GM21526 (cell line): ENCODE measurements around the gene LRRC14B.
A peak's percentile ranks its signal among the peaks of the same experiment; 100 is the strongest.
"Not testable (repeated sequence)": the region's sequence is repeated elsewhere in the genome, so short reads cannot be mapped to it uniquely, and the experiment has no call there.

Experiments used
- ATAC-seq: cut with Tn5 transposase; IDR thresholded peaks from one replicate; pipeline ENCODE4 v1.9.1; 2021; ENCODE audit warnings: moderate library complexity; ENCODE audit not compliant: unreplicated experiment, low FRiP score

Gene LRRC14B

DNA sequence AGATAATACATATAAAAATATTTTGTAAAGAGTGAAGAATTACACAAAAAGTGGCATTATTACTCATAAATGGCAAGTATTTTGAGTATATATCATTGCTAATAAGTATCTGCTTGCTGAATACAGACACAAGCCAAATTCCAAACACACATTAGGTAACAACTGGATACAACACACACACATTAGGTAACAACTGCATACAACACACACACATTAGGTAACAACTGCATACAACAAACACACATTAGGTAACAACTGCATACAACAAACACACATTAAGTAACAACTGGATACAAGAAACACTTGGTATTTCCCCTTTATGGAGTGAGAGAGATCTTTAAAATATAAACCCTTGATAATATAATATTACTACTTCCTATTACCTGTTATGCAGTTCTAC is 13.2 kb downstream of the LRRC14B start:
- no peak for ATAC-seq

DNA sequence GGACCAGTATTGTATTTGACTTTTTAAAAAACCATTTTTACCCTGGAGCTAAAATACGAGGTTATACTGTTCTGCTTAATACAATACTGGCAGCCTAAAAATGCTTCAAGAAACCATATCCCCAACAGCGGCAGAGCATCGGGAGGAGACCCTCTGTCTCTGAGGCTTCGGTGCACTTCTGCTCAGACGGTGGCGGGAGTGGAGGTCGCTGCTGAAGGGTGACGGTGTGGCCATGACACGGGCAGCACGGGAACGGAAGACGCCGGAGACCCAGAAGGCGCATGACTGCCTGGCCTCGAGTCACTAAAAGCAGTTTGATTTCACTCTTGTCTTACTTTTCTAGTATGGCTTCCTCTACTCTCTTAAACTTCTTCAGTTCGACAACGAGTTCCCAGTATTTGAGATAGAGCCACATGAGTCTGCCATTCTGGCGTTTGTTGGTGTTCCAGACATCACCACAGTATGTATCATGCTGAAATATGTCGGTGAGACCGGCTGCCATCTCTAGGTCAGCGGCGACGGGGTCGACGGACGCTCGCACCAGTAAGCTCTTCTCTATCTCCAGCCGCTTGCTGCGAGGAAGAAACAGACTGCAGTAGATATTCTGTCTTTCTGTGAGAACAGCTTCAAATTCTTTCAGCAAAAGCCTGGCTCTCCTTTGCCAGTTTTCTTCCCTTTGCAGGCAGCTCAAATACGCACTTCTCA is 13.8 kb downstream of the LRRC14B start:
- no peak for ATAC-seq

DNA sequence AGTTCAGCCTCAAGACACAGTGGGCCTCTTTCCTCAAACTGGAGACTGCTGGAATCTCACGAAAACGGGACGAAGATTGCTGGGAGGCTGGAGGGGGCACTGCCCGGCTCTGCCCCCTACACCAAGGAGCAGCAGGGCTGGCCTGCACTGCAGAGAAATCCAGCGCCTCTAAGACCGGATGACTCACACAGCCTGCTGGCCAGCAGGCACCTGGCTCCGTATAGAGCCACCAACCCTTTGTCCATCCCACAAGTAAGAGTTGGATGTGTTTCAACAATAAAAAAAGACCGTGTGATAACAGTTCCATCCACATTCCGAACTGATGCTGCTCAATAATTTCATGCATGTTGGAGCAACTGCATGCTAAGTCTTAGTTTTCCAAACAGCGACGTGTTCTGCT is 15.1 kb downstream of the LRRC14B start:
- ATAC-seq = no peak

DNA sequence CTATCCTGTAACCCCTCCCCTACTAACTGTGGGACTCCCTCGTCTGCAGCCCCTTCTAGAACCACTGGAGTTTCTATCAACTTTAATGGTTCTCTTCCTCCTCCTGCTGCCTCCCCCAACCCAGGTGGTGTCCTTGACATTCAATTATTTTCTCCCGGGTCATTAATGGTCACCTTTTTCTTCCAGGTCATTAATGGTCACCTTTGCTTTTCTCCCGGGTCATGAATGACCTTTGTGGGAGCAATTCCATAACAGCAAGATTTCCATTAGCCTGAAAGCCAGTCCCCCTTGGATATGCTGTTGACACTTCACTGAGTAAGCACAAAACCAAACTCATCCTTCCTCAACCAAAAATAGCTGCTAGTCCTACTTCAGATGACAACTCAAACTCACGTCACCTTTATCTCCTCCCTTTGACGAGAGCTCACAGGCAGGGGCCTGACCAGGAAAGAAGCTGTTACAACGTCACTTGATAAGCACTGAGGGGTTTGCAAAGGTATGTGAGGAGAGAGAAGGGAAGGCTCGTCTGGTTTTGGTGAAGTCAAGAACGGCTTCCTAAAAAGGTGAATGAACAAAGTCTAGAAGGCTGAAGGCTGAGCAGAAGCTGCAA is 15.7 kb downstream of the LRRC14B start:
- no peak for ATAC-seq

DNA sequence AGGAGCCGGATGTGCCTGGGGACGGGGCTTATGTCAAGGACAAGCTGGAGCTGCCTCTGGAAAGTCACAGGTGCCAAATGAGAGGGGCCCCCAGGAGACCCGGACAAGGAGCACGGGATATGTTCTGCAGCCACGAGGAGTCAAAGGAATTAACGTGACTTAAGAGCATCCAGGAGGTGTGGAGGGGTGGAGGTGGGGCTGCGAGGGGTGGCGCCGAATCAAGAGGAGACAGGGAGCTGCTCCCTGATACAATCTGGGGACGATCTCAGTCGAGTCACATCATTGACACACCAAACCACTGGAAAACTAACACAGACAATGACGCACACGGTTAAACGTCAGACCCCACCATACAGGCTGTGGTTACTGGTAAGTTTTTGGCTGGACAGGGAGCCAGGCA is 16.3 kb downstream of the LRRC14B start:
- no peak for ATAC-seq

DNA sequence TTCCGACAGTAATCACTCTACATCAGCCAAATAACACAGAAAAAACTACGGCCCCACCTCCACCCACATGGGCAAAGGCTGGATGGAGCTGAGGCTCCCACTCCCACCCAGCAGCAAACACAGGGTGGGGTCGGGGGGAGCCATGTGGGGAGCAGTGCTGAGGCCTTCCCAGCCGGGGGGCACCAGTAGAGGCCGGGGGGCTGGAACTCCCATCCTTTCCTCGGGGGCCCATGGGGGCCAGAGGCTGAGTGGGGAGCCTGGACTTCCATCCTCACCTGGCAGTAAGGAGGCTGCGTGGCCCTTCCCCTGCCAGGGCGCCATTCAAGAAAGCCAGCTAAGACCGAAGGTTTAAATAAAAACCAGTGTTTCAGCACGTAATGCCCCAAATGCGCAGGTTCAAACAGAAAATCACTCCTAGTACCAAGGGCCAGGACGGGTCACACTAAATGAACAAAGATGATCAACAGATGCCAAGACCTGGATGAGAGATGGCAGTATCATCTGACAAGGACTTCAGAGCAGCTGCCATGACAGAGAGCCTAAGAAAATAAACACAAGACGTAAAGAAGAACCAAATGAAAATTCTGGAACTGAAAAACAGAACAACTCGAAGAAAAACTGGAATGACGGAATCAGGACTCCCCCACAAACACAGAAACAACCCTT is 17.3 kb downstream of the LRRC14B start:
- no peak for ATAC-seq

DNA sequence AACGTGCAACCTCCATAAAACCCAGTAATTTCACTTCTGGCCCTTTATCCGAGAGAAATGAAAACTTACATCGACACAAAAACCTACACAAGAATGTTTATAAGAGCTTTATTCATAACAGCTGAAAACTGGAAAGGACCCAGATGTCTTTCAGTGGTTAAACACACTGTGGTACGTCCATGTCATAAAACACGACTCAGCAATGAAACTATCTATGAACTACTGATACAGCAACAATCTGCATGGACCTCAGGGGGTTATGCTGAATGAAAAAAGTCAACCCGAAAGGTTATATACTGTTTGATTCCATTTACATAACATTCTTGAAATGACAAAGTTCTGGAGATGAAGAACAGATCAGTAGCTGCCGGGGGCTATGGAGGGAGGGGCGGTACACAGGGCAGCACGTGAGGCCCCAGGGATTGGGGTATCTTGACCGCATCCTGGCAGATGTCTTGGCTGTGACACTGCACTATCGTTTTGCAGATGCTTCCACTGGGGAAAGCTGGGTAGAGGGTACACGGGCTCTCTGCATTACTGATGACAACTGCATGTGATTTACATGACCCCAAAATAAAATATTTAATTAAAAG is 22.6 kb downstream of the LRRC14B start:
- ATAC-seq = no peak

DNA sequence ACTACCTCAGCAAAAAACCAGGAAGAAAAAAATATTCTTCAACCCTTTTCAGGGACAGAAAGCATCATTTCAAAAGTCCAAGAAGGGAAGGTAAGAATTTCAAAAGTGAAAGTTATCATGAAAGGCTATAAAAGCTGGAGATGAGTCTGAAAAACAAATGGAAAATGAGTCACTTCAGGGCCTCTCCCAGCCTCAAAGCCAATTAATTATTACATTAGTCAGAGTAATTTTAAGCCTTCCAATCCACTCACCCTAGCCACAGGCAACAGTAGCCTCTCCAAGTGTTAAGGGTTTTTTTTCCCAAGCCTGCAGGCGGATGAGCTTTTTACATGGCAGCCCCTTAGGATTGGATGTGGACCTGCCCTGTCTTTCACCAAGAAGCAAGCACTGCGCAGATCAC is 24.0 kb downstream of the LRRC14B start:
- ATAC-seq = not testable (repeated sequence)

DNA sequence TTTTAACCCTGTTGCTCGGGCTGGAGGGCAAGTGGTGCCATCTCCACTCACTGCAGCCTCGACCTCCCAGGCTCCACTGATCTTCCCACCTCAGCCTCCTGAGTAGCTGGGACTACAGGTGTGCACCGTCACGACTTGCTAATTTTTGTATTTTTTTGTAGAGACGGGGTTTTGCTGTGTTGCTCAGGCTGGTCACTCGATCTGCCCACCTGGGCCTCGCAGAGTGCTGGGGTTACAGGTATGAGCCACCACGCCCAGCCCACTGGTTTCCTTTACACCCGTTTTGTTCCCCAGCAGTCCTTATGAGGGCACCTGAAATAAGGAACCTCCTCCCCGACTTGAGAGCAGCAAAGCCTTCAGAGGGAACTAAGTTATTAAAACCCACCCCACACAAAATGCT is 24.8 kb downstream of the LRRC14B start:
- not testable (repeated sequence) for ATAC-seq

DNA sequence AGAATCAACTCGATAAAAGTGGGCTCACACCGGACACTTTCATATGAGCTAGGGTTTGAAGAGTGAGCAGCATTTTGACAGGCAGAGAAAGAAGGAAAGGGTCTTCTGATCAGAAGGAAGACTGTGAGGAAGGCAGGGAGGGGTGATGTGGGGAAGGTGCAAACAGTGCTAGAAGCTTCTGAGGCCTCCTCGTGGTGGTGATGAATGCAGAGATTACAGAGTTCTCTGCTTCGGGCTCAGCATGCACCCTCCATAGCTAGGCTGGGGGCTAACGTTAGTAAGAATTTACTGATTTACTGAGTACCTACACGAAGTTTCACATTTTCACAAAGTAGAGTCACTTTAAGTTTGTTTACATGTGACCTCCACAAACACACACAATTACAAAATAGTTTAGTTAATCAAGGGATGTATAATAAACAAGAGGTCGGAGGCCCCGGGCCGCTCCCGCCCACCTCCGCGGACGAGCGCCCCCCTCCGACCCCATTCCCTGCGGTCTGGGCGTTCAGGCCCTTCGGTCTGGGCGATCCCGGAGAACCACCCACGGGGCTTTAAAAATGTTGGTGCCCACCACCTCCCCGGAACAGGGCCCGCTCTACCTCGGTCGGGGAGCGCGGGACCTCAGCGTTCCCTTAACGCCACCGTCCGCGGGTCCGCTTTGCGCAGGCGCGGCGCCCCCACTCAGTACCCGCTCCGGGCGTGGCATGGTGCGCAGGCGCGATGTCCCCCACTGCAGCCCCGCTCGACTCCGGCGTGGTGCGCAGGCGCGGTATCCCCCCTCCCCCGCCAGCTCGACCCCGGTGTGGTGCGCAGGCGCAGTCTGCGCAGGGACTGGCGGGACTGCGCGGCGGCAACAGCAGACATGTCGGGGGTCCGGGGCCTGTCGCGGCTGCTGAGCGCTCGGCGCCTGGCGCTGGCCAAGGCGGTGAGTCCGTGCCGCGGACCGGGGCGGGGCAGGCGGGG is 26.5 kb downstream of the LRRC14B start, which contains the start of the genes CCDC127 and SDHA:
Gene CCDC127, minus strand, starts transcription at position 660 of the 963 bp plus-strand sequence. CDS start 1,304 bp downstream, outside the sequence.
Gene SDHA, plus strand, starts transcription at position 827 of the 963 bp plus-strand sequence. Its CDS starts 36 bp downstream, at position 863.
- ATAC-seq = peak; percentile 80

DNA sequence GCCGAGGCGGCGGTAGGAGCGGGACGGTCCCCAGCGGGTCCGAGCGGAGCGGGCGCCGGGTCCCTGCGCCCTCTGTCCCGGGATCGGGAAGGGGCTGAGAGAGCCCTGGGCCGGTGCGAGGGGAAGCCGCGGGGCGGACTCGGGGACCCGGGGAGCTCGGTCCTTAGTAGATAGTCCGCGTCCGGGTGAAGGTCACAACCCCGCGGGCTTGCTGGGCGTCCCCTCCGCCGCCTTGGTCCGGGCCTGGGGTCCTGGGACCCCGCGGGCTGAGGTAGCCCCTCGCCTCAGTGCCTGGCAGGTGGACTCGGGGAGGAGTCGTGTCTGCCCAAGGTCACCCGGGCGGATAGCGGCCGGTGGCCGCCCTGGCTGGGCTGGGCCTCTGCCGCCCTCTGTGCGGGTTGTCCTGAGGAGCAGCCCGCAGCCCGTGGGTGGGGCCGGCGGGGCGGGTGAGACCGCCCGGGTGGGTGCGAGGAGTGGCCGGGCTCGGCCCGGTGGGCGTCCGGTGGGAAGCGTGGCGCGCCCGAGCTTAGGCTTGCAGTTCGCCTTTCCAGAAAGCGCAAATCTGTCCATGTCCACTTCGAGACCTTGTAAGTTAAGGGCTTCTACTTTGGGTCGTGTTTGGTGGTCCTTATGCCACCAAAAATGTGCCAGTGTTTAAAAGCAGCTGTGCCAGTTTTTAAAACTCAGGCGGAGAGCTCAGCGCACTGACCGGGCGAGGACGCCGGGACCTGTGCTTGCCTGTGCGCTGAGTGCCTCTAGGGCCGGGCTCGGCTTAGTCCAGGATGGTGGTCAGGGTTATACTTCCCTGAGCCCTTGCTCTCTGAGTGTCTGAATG is 27.4 kb downstream of the LRRC14B start:
- ATAC-seq = peak; percentile 33

DNA sequence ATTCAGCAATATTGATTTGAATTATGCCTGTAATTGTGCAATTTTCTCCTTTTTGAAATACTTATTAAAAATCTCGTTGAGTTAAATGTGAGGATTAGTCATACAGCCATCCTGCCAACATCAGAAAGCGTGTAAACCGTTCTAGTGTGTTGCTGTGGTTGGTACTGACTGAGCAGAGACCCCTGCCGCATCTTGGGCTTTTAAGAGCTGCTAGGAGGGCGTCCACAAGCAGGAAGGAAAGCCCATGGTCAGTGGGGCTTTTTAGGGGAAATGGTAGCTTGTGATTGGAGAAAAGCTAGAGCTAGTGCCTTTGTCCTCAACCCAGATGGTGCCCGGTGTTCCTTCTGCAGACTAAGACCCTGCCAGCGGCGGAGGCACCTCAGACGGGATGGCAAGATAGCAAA is 28.2 kb downstream of the LRRC14B start:
- no peak for ATAC-seq

DNA sequence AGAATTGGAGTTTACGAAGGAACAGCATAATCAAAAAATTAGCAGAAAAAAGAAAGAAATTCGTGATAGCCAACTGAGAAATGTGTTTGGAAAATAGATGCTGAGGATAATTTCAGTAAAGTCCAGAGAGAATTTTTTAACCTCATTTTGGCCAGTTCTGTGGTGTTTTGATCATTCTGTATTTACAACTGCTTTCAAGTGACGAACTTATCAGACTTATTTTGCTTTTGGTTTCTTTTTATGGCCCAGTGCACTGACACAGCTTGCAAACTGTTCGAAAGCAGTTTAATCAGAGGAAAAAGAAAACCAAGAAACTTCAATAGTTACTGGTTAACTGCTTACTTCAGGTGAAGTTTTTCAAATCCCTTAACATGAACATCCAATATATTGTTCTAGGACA is 28.7 kb downstream of the LRRC14B start:
- ATAC-seq = no peak

DNA sequence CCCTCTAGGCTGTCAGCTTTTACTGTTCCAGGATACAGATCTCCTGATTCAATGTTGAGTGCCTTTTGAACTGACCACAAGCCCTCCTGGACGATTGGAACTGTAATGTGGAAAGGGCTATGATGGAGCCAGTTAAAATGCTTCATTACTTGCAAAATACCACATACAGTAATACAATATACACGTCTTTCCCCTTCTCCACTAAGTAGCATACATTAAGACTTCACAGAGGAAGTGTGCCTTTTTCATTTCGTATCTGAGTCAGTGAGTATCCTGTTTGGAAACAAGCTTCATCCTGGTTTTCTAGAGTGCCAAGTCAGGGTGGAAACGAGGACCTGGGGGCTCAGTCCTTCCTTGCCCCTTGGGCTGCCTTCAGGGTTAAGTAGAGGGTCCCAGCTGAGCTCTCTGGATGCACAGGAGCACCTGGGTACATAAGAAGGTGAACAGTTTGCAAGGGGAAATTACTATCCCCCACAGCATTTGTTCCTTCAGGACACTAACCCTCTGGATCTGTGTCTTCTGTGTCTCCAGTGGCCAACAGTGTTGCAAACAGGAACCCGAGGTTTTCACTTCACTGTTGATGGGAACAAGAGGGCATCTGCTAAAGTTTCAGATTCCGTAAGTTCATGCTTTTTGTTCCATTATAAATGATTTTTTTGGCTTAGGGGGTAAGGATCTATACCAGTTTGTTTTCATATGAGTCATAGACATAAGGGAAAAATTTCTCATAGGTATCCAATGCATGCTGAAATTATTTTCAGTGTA is 31.8 kb downstream of the LRRC14B start:
- not testable (repeated sequence) for ATAC-seq

DNA sequence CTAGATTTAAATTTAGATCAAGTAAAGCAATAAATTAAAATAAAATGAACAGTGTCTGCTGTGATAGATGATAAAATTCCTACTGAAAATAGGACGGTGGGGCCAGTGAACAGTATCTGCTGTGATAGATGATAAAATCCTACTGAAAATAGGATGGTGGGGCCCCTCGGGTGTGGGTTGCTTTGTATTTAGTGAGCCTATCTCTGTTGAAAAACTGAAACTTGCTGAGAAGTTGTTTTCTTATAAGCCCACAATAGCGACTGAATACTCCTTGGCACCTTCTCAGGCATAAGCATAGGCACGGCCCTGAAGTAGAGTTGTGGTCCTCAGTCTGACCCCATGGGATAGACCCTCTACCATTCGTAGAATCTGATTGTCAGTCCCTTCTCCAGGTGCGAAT is 32.5 kb downstream of the LRRC14B start:
- no peak for ATAC-seq

DNA sequence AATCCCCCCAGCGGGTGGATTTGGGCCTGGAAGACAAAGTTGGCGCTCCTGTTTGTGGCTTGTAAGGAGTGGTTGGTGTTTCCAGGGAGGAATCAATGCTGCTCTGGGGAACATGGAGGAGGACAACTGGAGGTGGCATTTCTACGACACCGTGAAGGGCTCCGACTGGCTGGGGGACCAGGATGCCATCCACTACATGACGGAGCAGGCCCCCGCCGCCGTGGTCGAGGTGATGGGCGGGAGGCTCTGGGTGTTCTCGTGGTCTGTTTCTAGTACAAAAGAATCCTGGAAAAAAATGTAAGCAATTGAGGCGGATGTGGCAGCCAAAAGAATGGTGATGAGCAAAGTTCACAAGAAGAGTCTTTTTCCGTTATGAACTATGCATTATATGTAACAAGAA is 34.0 kb downstream of the LRRC14B start:
- no peak for ATAC-seq

DNA sequence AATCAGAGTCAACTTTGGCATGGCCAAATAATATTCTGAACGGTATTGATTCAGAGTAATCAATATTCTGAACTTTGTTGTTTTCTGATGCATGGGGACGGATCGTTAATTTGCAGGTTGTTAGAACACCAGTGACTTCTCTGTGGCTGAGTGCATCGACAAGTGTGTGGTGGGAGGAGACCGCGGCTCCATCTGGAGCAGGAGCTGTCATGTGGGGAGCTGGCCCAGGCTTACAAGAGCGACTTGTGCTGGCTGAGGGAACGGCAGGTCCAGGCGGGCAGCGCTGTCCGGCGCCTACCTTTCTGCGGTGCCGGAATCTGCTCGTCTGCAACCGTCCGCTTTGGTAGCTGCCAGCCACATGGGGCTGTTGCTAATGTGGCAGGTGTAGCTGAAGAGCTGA is 36.1 kb downstream of the LRRC14B start:
- not testable (repeated sequence) for ATAC-seq

DNA sequence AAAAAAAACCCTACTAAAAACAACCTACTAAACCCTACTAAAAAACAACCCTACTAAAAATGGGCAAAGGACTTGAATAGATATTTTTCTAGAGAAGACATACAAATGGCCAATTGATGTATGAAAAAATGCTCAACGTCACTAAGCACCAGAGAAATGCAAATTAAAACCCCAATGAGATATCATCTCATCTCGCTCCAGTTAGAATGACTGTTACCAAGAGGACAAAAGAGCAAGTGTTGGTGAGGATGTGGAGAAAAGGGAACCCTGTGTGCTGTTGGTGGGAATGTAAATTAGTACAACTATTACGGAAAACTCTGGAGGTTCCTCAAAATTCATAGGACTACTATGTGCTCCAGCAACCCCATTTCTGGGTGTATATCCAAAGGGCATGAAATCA is 37.6 kb downstream of the LRRC14B start:
- no peak for ATAC-seq

DNA sequence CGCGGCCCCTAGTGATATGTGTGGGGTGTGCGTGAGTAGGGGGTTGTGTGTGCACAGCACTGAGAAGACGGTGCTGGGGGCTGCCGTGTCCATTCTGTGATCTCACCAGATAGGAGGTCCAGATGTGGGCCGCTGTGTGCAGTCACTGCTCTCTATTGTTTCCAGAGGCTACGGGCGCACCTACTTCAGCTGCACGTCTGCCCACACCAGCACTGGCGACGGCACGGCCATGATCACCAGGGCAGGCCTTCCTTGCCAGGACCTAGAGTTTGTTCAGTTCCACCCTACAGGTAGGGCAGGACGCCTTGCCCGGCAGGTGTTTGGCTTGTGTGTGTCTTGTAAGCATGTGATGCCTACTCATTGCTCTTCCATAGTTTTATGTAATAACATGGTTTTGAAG is 39.4 kb downstream of the LRRC14B start:
- ATAC-seq = no peak
